Glutamatergic neuron (in vitro differentiated cells): ENCODE measurements around the gene DDX55. TPM values are rescaled to one million over a fixed set of nuclear protein-coding genes. Genes with fewer than 3 reads are reported as not detected.

Experiments used
- DNase-seq: peaks from one replicate; pipeline ENCODE4 v3.0.0; 2022
- H3K27ac Mint-ChIP-seq: one replicate; pipeline ENCODE4 v1.8.0; 2020; ENCODE audit warnings: mild to moderate bottlenecking, mixed read lengths, inconsistent platforms; ENCODE audit not compliant: unreplicated experiment
- H3K27me3 Mint-ChIP-seq: one replicate; pipeline ENCODE4 v1.8.0; 2020; ENCODE audit warnings: mild to moderate bottlenecking, moderate library complexity, mixed read lengths, inconsistent platforms; ENCODE audit not compliant: unreplicated experiment
- H3K36me3 Mint-ChIP-seq: one replicate; pipeline ENCODE4 v1.8.0; 2020; ENCODE audit warnings: mild to moderate bottlenecking, mixed read lengths, inconsistent platforms; ENCODE audit not compliant: unreplicated experiment
- H3K4me1 Mint-ChIP-seq: one replicate; pipeline ENCODE4 v1.8.0; 2020; ENCODE audit warnings: mild to moderate bottlenecking, low read depth, mixed read lengths, inconsistent platforms; ENCODE audit not compliant: unreplicated experiment
- H3K4me3 Mint-ChIP-seq: one replicate; pipeline ENCODE4 v1.8.0; 2020; ENCODE audit warnings: mild to moderate bottlenecking, mixed read lengths, inconsistent platforms; ENCODE audit not compliant: unreplicated experiment
- H3K9me3 Mint-ChIP-seq: one replicate; pipeline ENCODE4 v1.8.0; 2020; ENCODE audit warnings: mild to moderate bottlenecking, moderate library complexity, mixed read lengths, inconsistent platforms; ENCODE audit not compliant: unreplicated experiment
- CTCF ChIP-seq: fragments of 200-600 bp; sonication (generic); IDR thresholded peaks from one replicate; pipeline ENCODE4 v1.5.0; 2021; ENCODE audit not compliant: partially characterized antibody, unreplicated experiment
- total RNA-seq: library from RNA; stranded (reverse); fragmentation: NEBNext Ultra II Directional; extraction: Animal tissue kit (Norgen Biotek cat#: 25700); gene quantifications from one replicate; pipeline ENCODE4 v1.2.1, GENCODE V29; 2021; ENCODE audit not compliant: unreplicated experiment

DDX55 gene
- total RNA-seq, 1 donor from 2014 or later: 25.2 TPM

- H3K36me3 Mint-ChIP-seq: no peaks in the 10 kb centered on the region
- no peak for TF ChIP-seq CTCF
- no peaks in the 10 kb centered on the region for H3K27me3 Mint-ChIP-seq
- no peaks in the 10 kb centered on the region for H3K4me1 Mint-ChIP-seq
- H3K4me3 Mint-ChIP-seq: no peak overlapping the region
- no peak for DNase-seq
- H3K27ac Mint-ChIP-seq: no peak overlapping the region
- peaks cover 1% of the 10 kb centered on the region for H3K9me3 Mint-ChIP-seq
Measured at GRCh38 chr12:123645380-123645779, 43.5 kb downstream of the DDX55 start.

DNA sequence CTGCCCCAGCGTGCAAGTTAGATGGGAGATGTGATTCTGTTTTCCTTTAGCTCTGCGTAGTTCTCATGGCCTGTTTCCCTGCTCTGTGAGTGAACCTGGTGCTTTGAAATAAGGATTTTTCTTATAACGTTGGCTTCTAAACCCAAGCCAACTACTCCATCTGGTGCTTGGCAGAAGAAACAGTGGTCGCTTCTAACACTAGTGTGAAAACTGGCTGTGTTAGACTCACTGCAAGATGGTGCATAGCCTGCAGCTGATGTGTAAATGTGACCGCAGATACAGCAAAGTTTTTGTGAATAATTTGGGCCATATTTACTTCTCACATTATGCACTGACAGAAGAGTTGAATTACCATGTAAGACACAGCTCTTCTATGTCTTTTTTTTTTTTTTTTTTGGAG, 44.0 kb downstream of the DDX55 start:
- Mint-ChIP-seq H3K4me3 (no peak overlapping the region), H3K9me3 (peaks cover 1% of the 10 kb centered on the region), H3K4me1 (no peaks in the 10 kb centered on the region), H3K27ac (no peak overlapping the region), H3K36me3 (no peaks in the 10 kb centered on the region), H3K27me3 (no peaks in the 10 kb centered on the region)
- no peak for DNase-seq
- TF ChIP-seq CTCF: no peak

GRCh38 chr12:123648401-123648800, 46.5 kb downstream of the DDX55 start:
- Mint-ChIP-seq H3K27ac (no peak overlapping the region), H3K4me3 (no peak overlapping the region), H3K9me3 (peaks cover under 1% of the 10 kb centered on the region), H3K4me1 (no peaks in the 10 kb centered on the region), H3K36me3 (no peaks in the 10 kb centered on the region), H3K27me3 (no peaks in the 10 kb centered on the region)
- no peak for DNase-seq
- TF ChIP-seq CTCF: no peak

DNA sequence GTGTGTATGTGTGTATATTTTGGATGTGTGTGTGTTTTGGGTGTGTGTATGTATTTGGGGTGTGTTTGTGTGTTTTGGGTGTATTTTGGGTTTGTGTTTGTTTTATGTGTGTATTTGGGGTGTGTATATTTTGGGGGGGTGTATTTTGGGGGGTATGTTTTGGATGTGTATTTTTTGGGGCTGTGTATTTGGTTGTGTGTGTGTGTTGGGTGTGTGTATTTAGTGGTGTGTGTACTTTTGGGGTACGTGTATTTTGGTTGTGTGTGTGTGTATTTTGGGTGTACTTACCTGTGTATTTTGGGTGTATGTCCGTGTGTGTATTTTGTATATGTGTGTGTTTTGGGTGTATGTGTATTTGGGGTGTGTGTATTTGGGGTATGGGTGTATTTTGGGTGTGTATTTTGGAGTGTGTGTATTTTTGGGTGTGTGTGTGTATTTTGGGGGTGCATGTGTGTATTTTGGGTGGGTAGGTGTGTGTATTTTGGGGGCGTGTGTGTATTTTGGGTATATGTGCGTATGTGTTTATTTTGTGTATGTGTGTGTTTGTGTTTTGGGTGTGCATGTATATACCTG, 52.3 kb downstream of the DDX55 start:
- Mint-ChIP-seq H3K4me1 (no peaks in the 10 kb centered on the region), H3K27me3 (no peaks in the 10 kb centered on the region), H3K4me3 (no peak overlapping the region), H3K27ac (no peak overlapping the region), H3K9me3 (no peaks in the 10 kb centered on the region), H3K36me3 (no peaks in the 10 kb centered on the region)
- DNase-seq: no peak
- TF ChIP-seq CTCF: no peak

- H3K9me3 Mint-ChIP-seq: no peaks in the 10 kb centered on the region
- DNase-seq: no peak
- H3K27ac Mint-ChIP-seq: no peak overlapping the region
- H3K27me3 Mint-ChIP-seq: no peaks in the 10 kb centered on the region
- TF ChIP-seq CTCF: no peak
- no peak overlapping the region for H3K4me3 Mint-ChIP-seq
- no peaks in the 10 kb centered on the region for H3K4me1 Mint-ChIP-seq
- no peaks in the 10 kb centered on the region for H3K36me3 Mint-ChIP-seq
Measured at GRCh38 chr12:123655420-123655819, 53.5 kb downstream of the DDX55 start.
